Stimulated activated CD4-positive, alpha-beta T cell treated with anti-CD3 and anti-CD28 coated beads, Interleukin-15, amount 100 ng/mL, for 24 hours (primary cell): ENCODE data around the gene PTGFR.

Experiments used
- DNase-seq: peaks from one replicate; pipeline ENCODE4 v3.0.0-alpha.2; 2020

Gene PTGFR

GRCh38 chr1:78520843-78521242, 30.1 kb downstream of the PTGFR start:
- DNase-seq: no peak

- no peak for DNase-seq
Measured at GRCh38 chr1:78522136-78522535, 31.4 kb downstream of the PTGFR start.

- no peak for DNase-seq
Measured at GRCh38 chr1:78526496-78526895, 35.7 kb downstream of the PTGFR start.

- no peak for DNase-seq
Measured at GRCh38 chr1:78527706-78528105, 36.9 kb downstream of the PTGFR start.

- no peak for DNase-seq
Measured at GRCh38 chr1:78533527-78533926, 42.8 kb downstream of the PTGFR start.

GRCh38 chr1:78535286-78535685, 44.5 kb downstream of the PTGFR start:
- no peak for DNase-seq

GRCh38 chr1:78536427-78536826, 45.7 kb downstream of the PTGFR start:
- no peak for DNase-seq

- DNase-seq: no peak
Measured at GRCh38 chr1:78540048-78540447, 49.3 kb downstream of the PTGFR start.

- no peak for DNase-seq
Measured at GRCh38 chr1:78541479-78541878, 50.7 kb downstream of the PTGFR start.

GRCh38 chr1:78543941-78544643, 53.3 kb downstream of the PTGFR start:
- DNase-seq: no peak

GRCh38 chr1:78547081-78547480, 56.3 kb downstream of the PTGFR start:
- no peak for DNase-seq

- no peak for DNase-seq
Measured at GRCh38 chr1:78549331-78549730, 58.6 kb downstream of the PTGFR start.

- no peak for DNase-seq
Measured at GRCh38 chr1:78549891-78550290, 59.1 kb downstream of the PTGFR start.

GRCh38 chr1:78553859-78554258, 63.1 kb downstream of the PTGFR start:
- no peak for DNase-seq

GRCh38 chr1:78554840-78555239, 64.1 kb downstream of the PTGFR start:
- no peak for DNase-seq

GRCh38 chr1:78559680-78560079, 68.9 kb downstream of the PTGFR start:
- DNase-seq: no peak

GRCh38 chr1:78560811-78561210, 70.0 kb downstream of the PTGFR start:
- no peak for DNase-seq

- no peak for DNase-seq
Measured at GRCh38 chr1:78561856-78562255, 71.1 kb downstream of the PTGFR start.

- no peak for DNase-seq
Measured at GRCh38 chr1:78565393-78565792, 74.6 kb downstream of the PTGFR start.

- no peak for DNase-seq
Measured at GRCh38 chr1:78570539-78570938, 79.8 kb downstream of the PTGFR start.

GRCh38 chr1:78577257-78578100, 86.7 kb downstream of the PTGFR start:
- DNase-seq: no peak

GRCh38 chr1:78586572-78586971, 95.8 kb downstream of the PTGFR start:
- no peak for DNase-seq

GRCh38 chr1:78587211-78587610, 96.4 kb downstream of the PTGFR start:
- no peak for DNase-seq
